ENCODE results near the gene SMIM10L2A.

GRCh38 chrX:135373357-135373756 lies 48.4 kb upstream of the SMIM10L2A start:
- TF ChIP-seq CTCF (conservative IDR thresholded peaks at IDR 0.05; ENCODE audit: low read depth, low read length) (no peak), BHLHE40 (IDR thresholded peaks at IDR 0.05; ENCODE audit: low read depth, low read length) (no peak), MAZ (IDR thresholded peaks at IDR 0.05; ENCODE audit: borderline replicate concordance, low read depth, low read length) (no peak), POLR2A (IDR thresholded peaks at IDR 0.05; ENCODE audit: low read depth, low read length) (no peak), CHD1 (IDR thresholded peaks at IDR 0.05; ENCODE audit: low read depth, low read length) (no peak), RAD21 (IDR thresholded peaks at IDR 0.05; ENCODE audit: low read length) (no peak), RCOR1 (IDR thresholded peaks at IDR 0.05; ENCODE audit: insufficient replicate concordance, low read length) (no peak), CEBPB (IDR thresholded peaks at IDR 0.05; ENCODE audit: low read depth, low read length) (no peak), RFX5 (IDR thresholded peaks at IDR 0.05; ENCODE audit: low read depth, low read length) (no peak), MXI1 (IDR thresholded peaks at IDR 0.05; ENCODE audit: borderline replicate concordance, low read depth, low read length) (no peak), NFE2L2 (IDR thresholded peaks at IDR 0.05; ENCODE audit: low read depth, low read length) (no peak), USF2 (IDR thresholded peaks at IDR 0.05; ENCODE audit: low read depth, low read length) (no peak), SMC3 (IDR thresholded peaks at IDR 0.05; ENCODE audit: low read depth, low read length) (no peak)
